Psoas muscle (tissue), 8 donors: ENCODE data around the gene AHCTF1. TPM values are rescaled to one million over a fixed set of nuclear protein-coding genes. Genes with fewer than 3 reads are reported as not detected.

Experiments
- ATAC-seq, 4 donors: fragments of 200-7000 bp; cut with Tn5 transposase; one replicate each; pipeline ENCODE4 v1.9.1; 2020; ENCODE audit warnings: moderate library complexity in 3 of 4, mild to moderate bottlenecking in 2 of 4
- DNase-seq, 2 donors: peaks; one replicate each; pipeline ENCODE4 v3.0.0-alpha.2; 2020
- H3K27ac ChIP-seq: fragments of 200-600 bp; one replicate; pipeline ENCODE4 v1.8.0; 2022
- H3K27me3 ChIP-seq, 3 donors: fragments of 200-600 bp in 1 of 3; one replicate each; pipeline versions ENCODE4 v1.6.1 to v1.8.0; 2013 to 2022; ENCODE audit warnings: low read length in 2 of 3, mild to moderate bottlenecking in 2 of 3, moderate library complexity in 1 of 3; ENCODE audit not compliant: insufficient read depth in 3 of 3
- H3K36me3 ChIP-seq, 2 donors: fragments of 200-600 bp in 1 of 2; one replicate each; pipeline versions ENCODE4 v1.6.1 to v1.8.0; 2013 to 2022; ENCODE audit warnings: low read depth in 1 of 2, mild to moderate bottlenecking in 1 of 2, moderate library complexity in 1 of 2; ENCODE audit not compliant: insufficient read depth in 1 of 2
- H3K4me1 ChIP-seq: fragments of 200-600 bp; one replicate; pipeline ENCODE4 v1.8.0; 2022
- H3K4me3 ChIP-seq: fragments of 200-600 bp; one replicate; pipeline ENCODE4 v1.8.0; 2022; ENCODE audit warnings: mild to moderate bottlenecking
- H3K9me3 ChIP-seq: fragments of 200-600 bp; one replicate; pipeline ENCODE4 v1.8.0; 2022
- CTCF ChIP-seq: fragments of 200-600 bp; IDR thresholded peaks from one replicate; pipeline ENCODE4 v1.8.0; 2022; ENCODE audit warnings: antibody characterized with exemption
- WGBS, 3 donors: extraction: QIAGEN DNeasy Blood & Tissue Kit; methylation state at CpG; one replicate each; pipeline versions ENCODE4 v1.1.6 to v1.1.7; 2013; 5-methylcytosine and 5-hydroxymethylcytosine counted together
- intact Hi-C, 2 donors: fragments of 100-400 bp; cut with DNase I; formaldehyde crosslinking; loops; one replicate each; pipeline versions ENCODE4 v1.11.0 to v1.14.2; 2022
- polyA plus RNA-seq, 3 donors: library from polyadenylated mRNA; stranded (reverse); fragments of 200-250 nt; gene quantifications; one replicate each; pipeline ENCODE4 v1.2.3, GENCODE V29; 2013
- total RNA-seq, 4 donors: library from RNA; stranded (reverse); fragmentation: NEBNext Ultra II Directional in 2 of 4; extraction: Animal tissue kit (Norgen Biotek cat#: 25700) in 2 of 4; gene quantifications; one replicate each; pipeline versions ENCODE4 v1.2.1 to v1.2.4, GENCODE V29; 2021 to 2023
- donor health status: healthy with polysubstance abuse.
- donor health status: DM: no; HTN: no; CAD: no; lungs with moderate emphysema.
- donor health status: Bipolar disorder and iron deficiency.
- donor health status: healthy.
- donor health status: DM: yes; HTN: yes; CAD: no.
- donor health status: DM: no; HTN: no; CAD: no.
- donor health status: DM: no; HTN: no; CAD: no.
- donor health status: DM: yes; HTN: yes; CAD: no.

Gene AHCTF1
- total and polyA plus RNA-seq, 7 donors, result 9.0 to 29.6 (median 19.1) TPM

- intact Hi-C loops, result loop anchor here in 1 of 2 donors (2.0 kb wide), 1 partner anchor 15 kb away; no protein-coding TSS in a partner anchor
- Histone ChIP-seq H3K4me3 (no peak overlapping the region), H3K27me3 (no peaks in the 10 kb centered on the region), H3K27ac (peak overlapping the region; percentile 78), H3K9me3 (no peaks in the 10 kb centered on the region), H3K4me1 (peaks cover 23% of the 10 kb centered on the region), H3K36me3 (no peaks in the 10 kb centered on the region)
- TF ChIP-seq CTCF, result no peak
- 64 to 69% (median 67%) methylated on average over 4 of the region's 4 CpGs for WGBS, 3 donors
- no peak for DNase-seq
- no peak for ATAC-seq
Measured at GRCh38 chr1:246798107-246798506, 133.6 kb downstream of the AHCTF1 start.

- no peaks in the 10 kb centered on the region for H3K9me3 ChIP-seq
- intact Hi-C loops, result no loop called here
- WGBS, 3 donors, result 81 to 88% (median 85%) methylated on average over 11 of the region's 11 CpGs
- no peak overlapping the region for H3K4me3 ChIP-seq
- no peak for ATAC-seq
- no peaks in the 10 kb centered on the region for H3K36me3 ChIP-seq
- no peak for DNase-seq
- H3K27me3 ChIP-seq, result no peaks in the 10 kb centered on the region
- TF ChIP-seq CTCF, result no peak
- H3K27ac ChIP-seq, result peak overlapping the region; percentile 78
- H3K4me1 ChIP-seq, result peaks cover 23% of the 10 kb centered on the region
Measured at GRCh38 chr1:246797597-246797996, 134.2 kb downstream of the AHCTF1 start.

- Histone ChIP-seq H3K9me3 (no peaks in the 10 kb centered on the region), H3K27me3 (no peaks in the 10 kb centered on the region), H3K36me3 (no peaks in the 10 kb centered on the region), H3K4me3 (no peak overlapping the region), H3K27ac (no peak overlapping the region), H3K4me1 (peaks cover 23% of the 10 kb centered on the region)
- intact Hi-C loops, result no loop called here
- 88 to 89% (median 88%) methylated on average over 8 of the region's 8 CpGs for WGBS, 3 donors
- ATAC-seq, result no peak
- no peak for DNase-seq
- no peak for TF ChIP-seq CTCF
Measured at GRCh38 chr1:246797157-246797556, 134.6 kb downstream of the AHCTF1 start.

GRCh38 chr1:246795906-246796694, 135.6 kb downstream of the AHCTF1 start:
- intact Hi-C loops, result no loop called here
- Histone ChIP-seq H3K27ac (no peak overlapping the region), H3K4me1 (peaks cover 23% of the 10 kb centered on the region), H3K27me3 (no peaks in the 10 kb centered on the region), H3K36me3 (no peaks in the 10 kb centered on the region), H3K9me3 (no peaks in the 10 kb centered on the region), H3K4me3 (no peak overlapping the region)
- no peak for TF ChIP-seq CTCF
- 92 to 94% (median 93%) methylated on average over 30 of the region's 30 CpGs for WGBS, 3 donors
- ATAC-seq, result no peak
- DNase-seq, result no peak
